ENCODE measurements around the gene CSN3. TPM values are rescaled to one million over a fixed set of nuclear protein-coding genes. Genes with fewer than 3 reads are reported as not detected.

CSN3 gene
- total and polyA plus RNA-seq, 2 of the 4 experiments (the other 2 are of a cell fraction), result not detected

DNA sequence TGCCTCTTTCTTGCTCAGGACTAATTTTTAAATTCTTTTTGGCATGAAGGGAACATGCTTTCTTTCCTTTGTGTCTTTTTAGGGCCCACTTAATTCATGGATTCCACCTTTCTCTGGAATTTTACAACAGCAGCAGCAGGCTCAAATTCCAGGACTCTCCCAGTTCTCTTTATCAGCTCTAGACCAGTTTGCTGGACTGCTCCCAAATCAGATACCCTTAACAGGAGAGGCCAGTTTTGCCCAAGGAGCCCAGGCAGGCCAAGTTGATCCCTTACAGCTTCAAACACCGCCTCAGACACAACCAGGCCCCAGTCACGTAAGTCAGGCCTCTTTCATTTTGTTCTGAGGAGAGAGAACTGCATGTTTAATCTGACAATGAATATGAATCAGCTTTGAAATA is 44.6 kb upstream of the CSN3 start:
- dilution Hi-C loops (cut with HindIII; ENCODE audit: low sequenced_read_pairs, unreplicated experiment) (no loop called here), in situ Hi-C loops (cut with MboI; ENCODE audit: low sequenced_read_pairs) (no loop called here), intact Hi-C loops (cut with micrococcal nuclease) (no loop called here)
- no peak overlapping the region for H3K4me2 ChIP-seq (ENCODE audit: low read depth, low read length)
- ATAC-seq (ENCODE audit: low read depth) (no peak), DNase-seq (no peak)
- no peak overlapping the region for H4K8ac ChIP-seq (ENCODE audit: low read depth in 2 of 2, low read length in 2 of 2)
- H2AK9ac ChIP-seq (replicated peaks; ENCODE audit: low read depth, low read length, poor library complexity), result no peak overlapping the region
- no peaks in the 10 kb centered on the region for H3K4me1 ChIP-seq (ENCODE audit: control insufficient read depth, insufficient read depth, low read length)
- H3K23ac ChIP-seq (ENCODE audit: low read depth, low read length), result no peak overlapping the region
- ChIA-PET POLR2A (ENCODE audit: unreplicated experiment) (no interaction called here), CTCF (no interaction called here)
- H3K79me1 ChIP-seq (ENCODE audit: low read depth in 1 of 2, low read length in 2 of 2), result no peaks in the 10 kb centered on the region
- H4K91ac ChIP-seq (ENCODE audit: insufficient read depth, low read depth, low read length), result no peak overlapping the region
- no peak overlapping the region for H2BK20ac ChIP-seq (ENCODE audit: low read depth, low read length)
- H3K9ac ChIP-seq (ENCODE audit: low read depth, low read length), result no peak overlapping the region
- H2AFZ ChIP-seq (replicated peaks; ENCODE audit: low read length, poor library complexity), result no peak overlapping the region
- no peaks in the 10 kb centered on the region for H3K9me3 ChIP-seq (ENCODE audit: control insufficient read depth, insufficient read depth, low read length)
- H3K14ac ChIP-seq (replicated peaks; ENCODE audit: low read depth, low read length), result no peak overlapping the region
- BruUV-seq (replicated peaks), result no TSS peak
- H4K5ac ChIP-seq (ENCODE audit: low read depth, low read length), result no peak overlapping the region
- no peaks in the 10 kb centered on the region for H3K27me3 ChIP-seq (ENCODE audit: control insufficient read depth, insufficient read depth, low read length)
- H3K27ac ChIP-seq (ENCODE audit: insufficient read depth, low read length), result no peak overlapping the region
- H2BK120ac ChIP-seq (ENCODE audit: low read depth, low read length), result no peak overlapping the region
- no peak overlapping the region for H3K56ac ChIP-seq (ENCODE audit: extremely low read depth, insufficient read depth, low read length)
- WGBS, 2 experiments (ENCODE audit: extremely low coverage in 2 of 2, insufficient read length in 1 of 2), result no CpG with 5 or more reads among the region's 2 CpGs
- H3K4me3 ChIP-seq (ENCODE audit: insufficient read depth, low read depth, low read length), result no peak overlapping the region
- H2AK5ac ChIP-seq (ENCODE audit: low read depth, low read length), result no peak overlapping the region
- H2BK5ac ChIP-seq (ENCODE audit: low read depth, low read length, poor library complexity, severe bottlenecking), result no peak overlapping the region
- no peaks in the 10 kb centered on the region for H3K36me3 ChIP-seq (ENCODE audit: control insufficient read depth, insufficient read depth, low read length)
- H4K20me1 ChIP-seq (ENCODE audit: insufficient read depth, low read length), result no peaks in the 10 kb centered on the region
- H3K4ac ChIP-seq (ENCODE audit: low read depth, low read length), result no peak overlapping the region
- TF ChIP-seq MAFK (IDR thresholded peaks at IDR 0.05; ENCODE audit: low read depth, low read length) (no peak), CEBPB (IDR thresholded peaks at IDR 0.05; ENCODE audit: low read depth, low read length) (no peak), BHLHE40 (IDR thresholded peaks at IDR 0.05; ENCODE audit: low read depth, low read length) (no peak), RAD21 (IDR thresholded peaks at IDR 0.05; ENCODE audit: low read length) (no peak), MAZ (IDR thresholded peaks at IDR 0.05; ENCODE audit: borderline replicate concordance, low read depth, low read length) (no peak), POLR2A (IDR thresholded peaks at IDR 0.05; ENCODE audit: low read depth, low read length) (no peak)
- TF ChIP-seq, protein P1, sequence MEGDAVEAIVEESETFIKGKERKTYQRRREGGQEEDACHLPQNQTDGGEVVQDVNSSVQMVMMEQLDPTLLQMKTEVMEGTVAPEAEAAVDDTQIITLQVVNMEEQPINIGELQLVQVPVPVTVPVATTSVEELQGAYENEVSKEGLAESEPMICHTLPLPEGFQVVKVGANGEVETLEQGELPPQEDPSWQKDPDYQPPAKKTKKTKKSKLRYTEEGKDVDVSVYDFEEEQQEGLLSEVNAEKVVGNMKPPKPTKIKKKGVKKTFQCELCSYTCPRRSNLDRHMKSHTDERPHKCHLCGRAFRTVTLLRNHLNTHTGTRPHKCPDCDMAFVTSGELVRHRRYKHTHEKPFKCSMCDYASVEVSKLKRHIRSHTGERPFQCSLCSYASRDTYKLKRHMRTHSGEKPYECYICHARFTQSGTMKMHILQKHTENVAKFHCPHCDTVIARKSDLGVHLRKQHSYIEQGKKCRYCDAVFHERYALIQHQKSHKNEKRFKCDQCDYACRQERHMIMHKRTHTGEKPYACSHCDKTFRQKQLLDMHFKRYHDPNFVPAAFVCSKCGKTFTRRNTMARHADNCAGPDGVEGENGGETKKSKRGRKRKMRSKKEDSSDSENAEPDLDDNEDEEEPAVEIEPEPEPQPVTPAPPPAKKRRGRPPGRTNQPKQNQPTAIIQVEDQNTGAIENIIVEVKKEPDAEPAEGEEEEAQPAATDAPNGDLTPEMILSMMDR (conservative IDR thresholded peaks at IDR 0.05; ENCODE audit: low read depth, low read length), result no peak
- no peak overlapping the region for H3K18ac ChIP-seq (ENCODE audit: low read depth, low read length)
- no peak overlapping the region for H2BK15ac ChIP-seq (ENCODE audit: low read depth, low read length)
- no peaks in the 10 kb centered on the region for H3K9me1 ChIP-seq (ENCODE audit: insufficient read depth, low read length)

Data from IMR-90 (cell line).